GM21515 (cell line): ENCODE data around the gene KCNJ18.
"Not testable (repeated sequence)": the region's sequence is repeated elsewhere in the genome, so short reads cannot be mapped to it uniquely, and the experiment has no call there.

Experiments used
- ATAC-seq: cut with Tn5 transposase; IDR thresholded peaks from one replicate; pipeline ENCODE4 v1.9.1; 2021; ENCODE audit not compliant: unreplicated experiment

Gene KCNJ18

DNA sequence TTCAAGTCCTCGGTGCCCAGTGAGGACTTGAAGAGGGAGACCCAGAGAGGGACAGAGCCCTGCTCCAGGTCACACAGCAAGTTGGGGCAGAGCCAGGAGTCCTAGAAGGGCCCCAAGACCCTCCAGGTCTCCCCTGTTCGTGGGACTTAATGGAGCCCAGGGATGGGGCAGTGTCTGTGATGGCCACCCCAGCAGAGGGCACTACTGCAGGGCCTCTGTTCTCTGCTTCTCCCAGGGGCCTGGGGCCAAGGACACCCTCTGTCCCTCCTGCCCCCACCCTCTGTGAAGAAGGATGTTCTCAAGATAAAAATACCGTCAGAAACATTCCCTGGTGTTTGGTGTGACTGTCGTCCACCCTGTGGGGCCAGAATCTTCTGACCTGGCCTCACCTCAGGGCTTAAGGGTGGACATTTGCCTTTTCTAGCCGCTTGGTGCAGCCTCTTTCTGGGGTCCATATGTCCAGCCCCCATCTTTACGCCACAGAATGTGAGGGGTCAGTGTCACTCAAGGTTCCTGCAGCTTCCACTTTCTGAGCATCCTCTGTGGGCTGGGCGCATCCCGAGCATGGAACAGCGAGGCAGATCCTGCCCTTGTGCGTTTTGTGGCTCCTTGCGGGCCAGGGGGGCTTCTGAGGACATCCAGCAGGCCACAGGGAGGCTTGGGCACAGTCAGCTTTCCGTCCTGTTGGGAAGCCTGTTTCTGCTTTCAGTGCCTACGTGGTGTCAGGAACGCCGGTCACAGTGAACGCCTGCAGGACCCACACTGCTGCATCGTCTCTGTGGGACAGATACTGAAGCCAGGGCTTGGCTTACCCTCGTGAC, at the start of gene KCNJ18:
Gene KCNJ18, plus strand, starts transcription at position 641 of the 821 bp plus-strand sequence. CDS start 10,264 bp downstream, outside the sequence.
- ATAC-seq, result not testable (repeated sequence)

- not testable (repeated sequence) for ATAC-seq
These were observed 44.2 kb upstream of the KCNJ18 start for GRCh38 chr17:21648125-21648524.

GRCh38 chr17:21650043-21650442, 42.3 kb upstream of the KCNJ18 start:
- not testable (repeated sequence) for ATAC-seq

DNA sequence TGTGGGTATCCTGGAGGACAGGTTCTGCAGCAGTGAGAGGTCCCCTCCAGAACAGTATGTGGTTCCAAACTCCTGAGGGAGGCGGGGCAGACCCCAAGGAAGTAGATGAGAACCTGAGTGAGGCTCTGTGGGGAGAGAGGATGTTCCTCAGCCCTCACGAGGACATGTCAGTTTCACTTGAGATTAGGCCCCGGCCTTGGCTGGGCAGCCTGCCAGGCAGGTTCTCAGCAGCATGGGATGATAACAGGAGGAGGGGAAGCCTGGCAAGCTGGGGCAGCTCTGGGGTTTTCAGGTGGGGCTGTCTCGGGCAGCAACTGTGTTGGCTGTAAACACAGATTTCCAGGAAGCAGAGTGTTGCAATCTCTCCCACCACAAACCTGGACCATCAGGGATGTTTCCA, 40.3 kb upstream of the KCNJ18 start:
- not testable (repeated sequence) for ATAC-seq

GRCh38 chr17:21653211-21653610, 39.1 kb upstream of the KCNJ18 start:
- ATAC-seq, result not testable (repeated sequence)

DNA sequence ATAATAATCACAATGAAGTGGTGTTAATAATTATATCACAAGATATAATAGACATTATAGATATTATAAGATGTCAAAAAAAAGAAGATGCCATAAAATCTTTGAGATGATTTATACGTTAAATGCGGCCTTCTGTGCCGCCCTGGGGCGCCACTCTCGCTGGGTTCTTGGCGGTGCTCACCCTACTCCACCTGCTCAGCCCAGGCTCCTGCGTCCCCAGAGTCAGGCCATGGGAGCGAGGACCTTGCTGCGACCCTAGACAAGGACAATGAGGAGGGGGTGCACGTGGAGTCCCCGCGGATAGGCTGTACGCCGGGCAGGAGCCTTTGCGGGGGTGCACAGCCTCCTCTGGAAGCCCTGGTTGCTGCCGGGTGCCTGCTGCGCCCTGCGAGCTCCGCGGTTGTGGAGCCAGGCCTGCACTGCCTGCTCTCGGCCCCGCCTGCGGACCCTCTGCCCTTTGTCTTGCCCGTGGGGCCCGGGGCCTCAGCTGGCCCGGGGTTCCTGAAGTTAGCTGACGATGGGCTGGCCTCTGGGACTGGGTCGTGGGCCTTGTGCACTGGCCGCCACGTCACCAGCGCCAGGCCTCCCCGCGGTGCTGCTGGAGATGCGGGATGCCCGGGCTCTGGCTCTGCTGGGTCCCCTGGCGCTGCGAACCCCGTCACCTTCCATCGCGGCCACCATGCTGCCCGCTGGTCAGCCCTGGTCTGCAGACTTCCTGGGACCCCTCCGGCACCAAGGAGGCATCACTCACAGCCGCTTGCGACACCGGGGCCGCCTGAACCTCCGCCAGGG, 35.6 kb upstream of the KCNJ18 start:
- not testable (repeated sequence) for ATAC-seq

DNA sequence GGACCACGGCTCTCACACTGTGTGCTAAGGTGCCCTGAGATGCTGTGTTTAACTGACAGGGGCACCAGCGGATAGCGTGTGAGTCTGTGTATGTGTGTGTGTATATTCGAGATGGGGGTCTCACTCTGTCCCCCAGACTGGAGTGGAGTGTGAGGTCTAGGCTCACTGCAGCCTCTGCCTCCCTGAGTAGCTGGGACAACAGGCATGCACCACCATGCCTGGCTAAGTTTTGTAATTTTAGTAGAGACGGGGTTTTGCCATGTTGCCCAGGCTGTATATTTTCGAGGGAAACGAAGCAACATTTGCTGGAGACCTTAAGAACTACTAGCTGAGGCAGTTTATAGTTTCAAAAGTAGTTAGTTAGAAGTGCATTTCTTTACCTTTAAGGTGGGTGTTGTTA, 32.7 kb upstream of the KCNJ18 start:
- not testable (repeated sequence) for ATAC-seq

DNA sequence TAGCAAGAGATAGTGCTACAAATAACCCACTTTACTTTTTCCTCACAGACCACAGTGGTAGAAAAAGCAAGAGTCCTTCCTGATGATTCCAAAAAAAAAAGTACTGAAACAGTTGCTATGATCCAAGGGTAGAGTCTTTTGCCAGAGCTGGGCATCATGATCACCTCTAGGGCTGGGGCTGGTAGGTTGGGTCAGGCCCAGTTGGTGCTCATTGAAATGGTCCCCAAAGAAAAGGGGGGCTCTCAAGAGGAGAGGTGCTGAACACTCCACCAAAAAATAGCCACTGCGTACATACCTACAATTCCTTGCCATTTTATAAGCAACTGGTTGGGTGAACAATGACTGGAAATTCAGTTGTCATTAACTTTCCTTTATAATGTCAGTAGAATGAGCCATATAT, 30.9 kb upstream of the KCNJ18 start:
- not testable (repeated sequence) for ATAC-seq

DNA sequence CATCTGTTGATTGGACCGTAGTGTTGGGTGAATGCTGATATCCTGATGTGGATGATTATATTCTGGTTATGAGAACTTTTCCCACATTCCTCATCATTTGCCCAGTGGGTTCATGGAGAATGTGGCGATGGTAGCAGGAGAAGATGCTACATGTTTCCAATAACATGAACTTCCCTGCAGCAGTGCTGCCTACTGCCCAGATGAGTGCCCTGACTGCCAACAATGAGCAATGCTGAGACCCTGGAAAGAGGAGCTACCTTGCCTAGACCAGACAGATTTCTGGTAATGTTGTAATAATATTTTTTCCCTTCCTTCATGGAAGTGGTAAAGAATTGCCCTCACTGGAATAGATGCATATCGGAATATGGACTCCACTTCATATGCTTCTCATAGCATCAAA, 29.2 kb upstream of the KCNJ18 start:
- ATAC-seq, result not testable (repeated sequence)

DNA sequence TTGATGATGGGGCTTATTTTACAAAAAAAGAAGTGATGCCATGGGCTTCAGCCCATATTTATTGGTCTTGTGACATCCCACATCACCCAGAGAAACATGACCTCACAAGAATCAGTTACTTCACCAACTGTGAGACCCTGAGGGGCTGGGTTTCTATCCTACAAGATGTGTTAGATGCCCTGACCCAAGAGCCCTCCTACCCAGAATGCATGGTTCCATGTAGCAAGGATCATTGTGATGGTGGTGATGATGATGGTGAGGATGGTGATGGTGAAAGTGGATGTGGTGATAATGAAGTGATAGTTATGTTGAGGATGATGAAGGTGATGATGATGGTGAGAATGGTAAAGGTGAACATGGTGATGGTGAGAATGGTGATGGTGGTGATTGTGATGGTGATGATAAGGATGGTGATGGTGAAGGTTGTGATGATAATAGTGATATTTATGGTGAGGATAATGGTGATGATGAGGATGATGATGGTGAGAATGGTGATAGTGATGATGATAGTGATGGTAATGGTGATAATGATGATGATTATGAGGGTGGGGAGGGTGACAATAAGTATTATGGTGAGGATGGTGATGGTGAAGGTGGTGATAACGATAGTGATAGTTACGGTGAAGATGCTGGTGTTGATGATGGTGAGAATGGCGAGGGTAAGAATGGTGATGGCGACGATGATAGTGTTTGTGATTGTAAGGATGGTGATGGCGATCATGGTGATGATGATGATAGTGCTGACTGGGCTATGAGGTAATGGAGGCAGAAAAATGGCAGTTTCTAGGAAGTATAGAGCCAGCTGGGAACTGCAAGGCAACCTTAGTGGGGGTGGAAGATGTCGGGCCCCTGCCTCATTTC, 28.5 kb upstream of the KCNJ18 start:
- not testable (repeated sequence) for ATAC-seq

- not testable (repeated sequence) for ATAC-seq
These were observed 27.2 kb upstream of the KCNJ18 start for GRCh38 chr17:21665171-21665570.

DNA sequence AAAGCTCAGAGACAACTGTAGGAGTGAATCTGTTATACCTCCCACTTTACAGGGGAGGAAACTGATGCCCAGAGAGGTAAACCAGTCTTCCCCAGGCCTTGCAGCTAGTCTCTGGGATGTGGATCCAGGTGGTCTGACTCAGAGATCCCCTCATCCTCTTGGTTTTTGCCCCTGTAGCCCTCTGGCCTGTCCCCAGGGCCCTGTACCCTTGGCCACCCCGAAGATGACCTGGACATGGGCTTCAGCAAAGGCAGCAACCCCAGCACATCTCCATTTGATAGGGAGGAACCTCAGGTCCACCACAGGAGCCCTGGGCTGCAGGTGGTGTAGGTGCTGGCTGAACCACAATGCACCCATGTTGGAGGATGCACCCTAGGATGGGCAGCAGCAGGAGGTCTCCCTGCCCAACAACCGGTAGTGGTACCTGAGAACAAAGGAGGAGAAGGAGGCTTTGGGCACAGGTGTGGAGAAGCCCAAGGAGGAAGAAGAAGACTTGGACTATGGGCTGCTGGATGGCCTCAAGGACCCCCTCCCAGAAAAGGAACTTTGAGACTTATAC, 26.3 kb upstream of the KCNJ18 start:
- ATAC-seq, result not testable (repeated sequence)

DNA sequence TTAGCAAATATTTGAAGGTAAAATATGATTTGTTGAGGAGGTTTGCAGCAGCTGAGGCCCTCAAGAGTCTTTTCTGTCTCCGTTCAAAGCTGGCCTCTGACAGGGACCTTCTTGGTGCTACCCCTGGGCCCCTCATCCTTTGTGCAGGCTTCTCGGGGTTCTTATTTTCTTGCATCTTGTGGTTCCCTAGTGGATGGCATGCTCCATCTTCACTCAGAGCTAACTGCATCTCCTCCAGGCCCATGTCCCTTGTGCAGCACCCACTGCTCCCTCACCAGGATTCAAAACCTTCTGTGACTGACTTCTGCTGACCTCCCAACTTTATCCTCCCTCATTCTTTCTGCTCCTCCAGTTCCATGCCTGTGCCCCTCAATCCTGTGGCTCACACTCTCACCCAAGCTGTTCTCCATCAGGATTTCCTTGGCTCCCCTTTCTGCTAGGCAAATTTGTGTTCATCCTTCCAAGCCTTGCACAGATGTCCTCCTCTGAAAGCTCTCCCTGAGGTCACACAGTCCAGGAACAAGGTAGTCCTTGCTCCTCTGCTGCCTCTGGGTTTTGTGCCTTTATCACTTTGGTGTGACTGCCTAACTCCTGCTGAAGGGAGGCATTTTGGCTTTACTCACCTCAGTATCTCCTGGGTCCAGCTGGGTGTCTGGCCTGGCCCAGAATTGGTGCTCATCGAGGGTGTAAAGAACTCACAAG, 25.5 kb upstream of the KCNJ18 start:
- ATAC-seq, result not testable (repeated sequence)

DNA sequence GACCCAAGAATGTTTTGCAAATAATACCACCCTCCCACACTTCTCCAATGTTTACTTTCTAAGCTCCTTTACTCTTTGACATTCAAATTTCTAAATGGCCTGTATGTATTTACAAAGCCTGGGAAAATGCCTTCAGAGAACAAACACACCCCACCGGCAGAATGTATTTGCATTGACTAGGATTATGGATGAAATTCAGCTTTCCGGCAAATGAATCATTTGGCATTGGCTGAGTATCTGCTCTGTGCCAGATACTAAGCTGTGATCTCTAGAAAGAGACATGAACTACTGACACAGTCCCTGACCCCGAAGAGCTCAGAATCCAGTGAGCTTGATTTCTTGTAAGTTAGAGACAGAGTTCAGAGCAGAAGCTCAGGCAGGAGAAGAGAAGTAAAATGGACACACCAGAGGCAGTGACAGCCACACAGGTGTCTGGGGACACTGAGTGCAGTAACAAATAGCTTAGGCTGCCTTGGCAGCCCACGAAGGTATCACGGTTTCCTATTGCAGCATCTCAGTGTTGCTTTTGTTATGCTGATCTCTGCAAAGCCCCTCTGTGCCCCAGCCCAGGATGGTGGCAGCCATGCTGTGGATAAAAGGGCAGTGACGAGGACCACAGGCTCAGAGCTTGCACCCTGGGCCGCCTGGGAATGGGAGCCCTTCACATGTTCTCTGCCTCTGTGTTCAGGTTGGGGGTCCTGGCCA, 24.8 kb upstream of the KCNJ18 start:
- not testable (repeated sequence) for ATAC-seq

DNA sequence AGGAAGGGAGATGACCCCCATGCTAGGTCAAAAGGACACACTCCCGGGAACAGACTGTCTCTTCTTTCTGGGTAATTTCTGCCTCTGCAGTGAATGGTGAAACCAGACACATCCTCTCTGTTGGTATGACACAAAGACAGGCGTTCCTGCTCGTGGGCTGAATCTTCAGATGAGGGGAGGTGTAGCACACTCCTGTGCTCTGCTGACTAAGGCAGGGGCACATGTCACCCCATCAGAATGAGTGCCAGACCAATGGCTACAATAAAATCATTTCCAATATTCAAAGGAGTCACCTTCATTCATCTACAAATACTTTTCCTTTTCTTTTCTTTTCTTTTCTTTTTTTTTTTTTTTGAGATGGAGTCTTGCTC, 24.2 kb upstream of the KCNJ18 start:
- ATAC-seq, result not testable (repeated sequence)

GRCh38 chr17:21668746-21669508, 23.4 kb upstream of the KCNJ18 start:
- ATAC-seq, result not testable (repeated sequence)

GRCh38 chr17:21669616-21670360, 22.5 kb upstream of the KCNJ18 start:
- not testable (repeated sequence) for ATAC-seq
